ENCODE results near the gene SIGLECL1.

DNA sequence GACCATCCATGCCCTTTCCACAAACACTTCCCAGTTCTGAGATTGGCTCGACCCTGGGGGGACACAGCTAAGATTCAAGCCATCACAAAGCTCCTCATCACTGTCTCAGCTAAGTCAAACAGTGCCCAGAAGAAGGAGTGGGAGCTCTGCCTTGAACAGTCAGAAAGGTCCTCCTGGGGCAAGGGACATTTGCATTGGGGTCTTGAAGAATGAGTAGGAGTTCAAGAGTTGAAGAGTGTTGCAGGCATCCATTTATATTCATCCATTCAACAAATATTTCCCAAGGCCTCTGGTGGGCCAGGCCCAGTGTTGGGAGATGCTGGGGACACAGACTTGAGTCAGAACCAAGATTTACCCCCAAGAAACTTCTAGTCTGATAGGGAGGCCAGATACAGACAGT, 67.1 kb downstream of the SIGLECL1 start:
- TF ChIP-seq POLR2A (IDR thresholded peaks at IDR 0.05; ENCODE audit: low read length) (no peak), GATA1 (IDR thresholded peaks at IDR 0.05; ENCODE audit: low read depth, low read length) (no peak)
